DMS53 (cell line): Measurements from ENCODE around the gene SSH3.

Source experiments
- DNase-seq: peaks from one replicate; lab custom pipeline; 2025; lab: John Stamatoyannopoulos, UW

Gene SSH3

DNA sequence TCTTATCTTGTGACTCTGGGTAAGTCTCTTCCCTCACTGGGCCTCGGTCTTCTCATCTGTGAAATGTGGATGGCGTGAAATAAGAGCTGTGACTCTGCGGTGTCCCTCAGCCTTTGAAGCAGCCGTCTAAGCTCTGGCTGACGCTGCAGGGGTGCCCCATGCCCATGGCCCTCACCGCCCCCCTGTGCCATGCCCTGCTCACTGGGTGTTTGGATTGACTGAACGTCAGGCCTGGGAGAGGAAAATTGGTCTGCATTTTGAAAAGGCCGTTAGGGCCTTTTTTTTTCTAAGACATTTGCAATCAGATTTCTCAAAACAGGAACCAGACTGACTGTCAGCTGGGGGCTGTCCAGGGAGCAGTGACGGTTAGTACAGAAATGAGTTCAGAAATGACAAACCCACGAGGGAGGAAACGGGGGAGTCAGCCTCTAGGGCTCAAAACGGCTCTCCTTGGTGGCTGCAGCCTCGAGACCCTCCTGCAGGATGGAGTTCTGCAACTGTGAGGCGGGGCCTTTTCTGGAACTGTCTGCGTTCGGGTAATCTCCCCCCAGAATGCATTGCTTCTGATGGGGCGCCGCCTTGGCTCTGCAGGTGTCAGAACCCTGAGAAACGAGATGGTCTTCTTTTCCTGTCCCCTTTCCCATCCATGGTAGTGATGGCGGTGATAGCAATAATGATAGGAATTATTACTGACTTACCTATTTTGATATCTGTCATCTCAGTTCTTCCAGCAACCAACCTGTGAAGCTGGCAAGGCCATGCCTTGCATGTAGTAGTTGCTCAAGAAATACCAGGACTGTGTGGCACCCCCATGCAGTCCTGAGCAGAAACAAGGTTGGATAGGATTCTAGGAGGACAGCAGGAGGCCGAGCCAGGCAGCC, 35.0 kb upstream of the SSH3 start:
- no peak for DNase-seq

DNA sequence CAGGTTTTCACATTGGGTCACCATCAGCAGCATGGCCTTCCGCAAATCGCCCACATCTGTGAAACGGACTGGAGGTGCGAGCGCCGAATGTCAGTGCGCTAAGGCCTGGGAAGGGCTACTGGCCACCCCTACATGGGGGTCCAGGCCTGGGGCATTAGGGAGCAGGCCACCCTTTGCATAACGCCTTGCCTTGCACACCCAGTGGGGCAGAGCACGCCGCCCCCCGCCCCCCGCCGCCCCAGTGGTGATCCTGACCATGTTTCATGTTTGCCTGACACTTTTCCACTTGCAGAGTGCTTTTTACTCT, 34.4 kb upstream of the SSH3 start:
- no peak for DNase-seq

DNA sequence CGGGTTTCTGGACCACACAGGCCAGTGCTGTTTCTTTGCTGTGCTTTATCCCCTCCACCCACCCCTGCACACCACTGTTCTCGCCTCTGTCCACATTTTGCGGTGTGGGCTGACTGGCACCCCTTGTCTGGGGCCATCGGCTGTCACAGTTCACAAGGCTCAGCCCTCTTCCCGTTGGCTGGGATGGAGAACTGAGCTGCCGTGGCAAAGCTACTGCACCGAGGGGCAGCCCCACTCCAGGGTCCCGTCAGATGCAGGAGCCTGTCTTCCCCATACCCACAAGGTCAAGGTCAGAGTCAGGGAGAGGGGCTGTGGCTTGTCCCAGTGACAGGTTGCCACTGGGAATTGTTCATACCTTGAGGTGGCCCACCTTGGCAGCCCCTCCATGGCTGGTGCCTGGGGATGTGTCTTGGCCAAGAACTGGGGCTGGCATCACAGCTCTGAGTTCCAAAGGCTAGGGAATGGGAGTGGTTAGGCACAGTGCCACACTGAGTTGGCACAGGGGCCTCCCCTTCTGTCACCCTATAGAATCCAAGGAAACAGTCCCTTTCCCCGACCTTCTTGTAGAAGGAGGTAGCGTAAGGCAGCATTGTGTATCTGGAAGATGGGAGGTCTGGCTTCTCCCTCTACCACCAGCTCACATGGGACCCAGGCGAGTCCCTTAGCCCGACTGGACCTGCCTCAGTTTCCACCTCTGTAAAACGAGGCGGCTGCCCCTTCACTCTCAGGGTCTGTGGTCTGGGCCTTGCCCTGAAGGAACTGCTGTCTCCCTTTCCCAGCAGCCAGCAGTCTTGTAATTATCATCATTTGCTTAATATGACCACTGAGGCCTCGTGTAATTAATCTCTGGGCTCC, 33.7 kb upstream of the SSH3 start:
- no peak for DNase-seq

DNA sequence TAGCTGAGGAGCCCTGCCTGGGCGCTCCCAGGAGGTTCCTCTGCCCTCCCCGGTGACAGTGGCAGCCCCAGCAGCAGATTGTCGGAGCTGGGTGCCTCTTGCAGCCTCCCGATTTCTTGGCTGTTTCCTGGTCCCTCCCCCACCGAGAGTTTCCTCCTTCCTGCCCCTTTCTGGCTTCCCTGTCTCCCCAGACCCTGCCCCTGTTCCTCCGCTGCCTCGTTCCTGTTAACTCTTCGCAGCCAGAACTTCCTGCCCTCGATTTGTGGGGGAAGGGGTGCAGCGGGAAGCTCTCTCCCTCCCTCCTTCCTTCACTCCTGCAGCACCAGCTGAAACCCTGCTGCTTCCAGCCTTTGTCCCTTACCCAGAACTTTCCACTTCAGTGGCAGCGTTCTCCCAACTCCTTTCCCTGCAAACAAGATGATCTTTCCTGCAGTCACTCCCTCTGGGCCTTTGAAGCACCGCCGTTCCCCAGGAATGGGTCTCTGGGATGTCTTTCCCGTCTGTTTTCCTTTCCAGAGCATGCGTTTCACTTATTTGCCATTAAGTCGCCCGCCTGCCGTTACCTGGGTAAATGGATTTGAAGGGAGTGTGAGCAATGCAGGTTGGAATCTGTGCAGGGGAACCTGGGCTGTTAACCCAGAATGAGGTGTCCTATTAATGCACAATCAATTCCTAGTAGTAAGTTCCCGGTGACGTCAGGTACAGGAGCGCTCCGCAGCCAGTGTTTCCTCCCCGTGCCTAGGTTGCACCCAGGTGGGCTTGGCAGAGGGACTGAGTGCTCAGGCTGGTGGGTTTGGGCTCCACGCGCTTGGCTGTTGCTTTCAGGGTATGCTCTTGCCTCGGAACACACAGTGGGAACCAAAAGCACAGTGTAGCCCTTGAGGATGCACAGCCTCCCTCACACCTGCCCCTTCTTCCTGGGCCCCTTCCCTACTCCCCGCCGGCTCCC, 32.8 kb upstream of the SSH3 start:
- no peak for DNase-seq

DNA sequence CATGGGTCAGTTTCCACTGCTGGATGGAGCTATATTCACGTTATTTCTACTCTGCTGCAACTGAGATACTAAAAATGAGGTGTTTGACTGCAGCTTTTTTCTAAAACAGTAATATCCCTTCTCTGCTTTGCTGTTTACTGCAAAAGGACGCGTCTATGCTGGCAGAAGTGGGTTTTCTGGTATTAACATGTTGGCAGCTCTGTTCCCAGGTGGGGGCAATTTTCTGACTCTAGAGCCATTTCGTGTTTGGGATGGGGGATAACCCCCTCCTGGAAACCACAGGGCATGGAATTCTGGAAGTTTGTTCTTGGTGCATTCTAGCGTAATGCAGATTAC, 32.2 kb upstream of the SSH3 start:
- no peak for DNase-seq

DNA sequence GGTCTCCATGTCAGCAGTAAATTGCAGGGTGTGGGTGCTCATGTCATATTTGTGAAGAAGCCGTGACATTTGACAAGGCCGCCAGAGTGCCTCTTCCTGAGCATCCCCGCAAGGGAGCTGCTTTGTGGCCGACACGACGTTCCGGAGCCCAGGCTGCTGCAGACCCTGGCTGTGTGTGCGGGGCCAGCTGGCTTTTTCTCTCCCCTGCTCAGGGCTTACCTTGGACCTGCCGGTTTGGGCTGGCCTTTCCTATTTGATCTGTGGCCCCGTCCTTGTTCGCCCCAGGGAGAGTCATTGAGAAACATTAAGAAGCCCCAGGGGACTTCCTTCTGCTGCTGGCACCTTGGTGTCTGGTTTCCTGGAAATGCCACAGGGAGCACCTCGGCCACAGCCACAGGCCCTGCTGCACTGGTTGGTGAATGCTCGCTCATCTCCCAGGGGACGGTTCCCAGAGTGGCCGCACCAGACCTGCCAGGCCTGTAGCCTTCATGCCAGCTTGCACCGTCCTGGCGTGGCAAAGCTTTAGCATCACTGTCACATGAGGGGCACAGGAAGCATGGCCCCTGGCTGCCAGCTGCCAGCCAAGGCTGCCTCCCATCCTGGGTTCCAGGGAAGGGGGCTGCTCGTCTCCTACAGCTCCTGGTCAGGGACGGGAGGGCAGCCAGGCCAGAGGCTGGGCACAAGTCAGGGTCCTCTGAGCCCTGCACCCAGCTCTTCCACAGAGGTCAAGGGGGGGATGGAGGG, 31.6 kb upstream of the SSH3 start:
- DNase-seq = no peak

DNA sequence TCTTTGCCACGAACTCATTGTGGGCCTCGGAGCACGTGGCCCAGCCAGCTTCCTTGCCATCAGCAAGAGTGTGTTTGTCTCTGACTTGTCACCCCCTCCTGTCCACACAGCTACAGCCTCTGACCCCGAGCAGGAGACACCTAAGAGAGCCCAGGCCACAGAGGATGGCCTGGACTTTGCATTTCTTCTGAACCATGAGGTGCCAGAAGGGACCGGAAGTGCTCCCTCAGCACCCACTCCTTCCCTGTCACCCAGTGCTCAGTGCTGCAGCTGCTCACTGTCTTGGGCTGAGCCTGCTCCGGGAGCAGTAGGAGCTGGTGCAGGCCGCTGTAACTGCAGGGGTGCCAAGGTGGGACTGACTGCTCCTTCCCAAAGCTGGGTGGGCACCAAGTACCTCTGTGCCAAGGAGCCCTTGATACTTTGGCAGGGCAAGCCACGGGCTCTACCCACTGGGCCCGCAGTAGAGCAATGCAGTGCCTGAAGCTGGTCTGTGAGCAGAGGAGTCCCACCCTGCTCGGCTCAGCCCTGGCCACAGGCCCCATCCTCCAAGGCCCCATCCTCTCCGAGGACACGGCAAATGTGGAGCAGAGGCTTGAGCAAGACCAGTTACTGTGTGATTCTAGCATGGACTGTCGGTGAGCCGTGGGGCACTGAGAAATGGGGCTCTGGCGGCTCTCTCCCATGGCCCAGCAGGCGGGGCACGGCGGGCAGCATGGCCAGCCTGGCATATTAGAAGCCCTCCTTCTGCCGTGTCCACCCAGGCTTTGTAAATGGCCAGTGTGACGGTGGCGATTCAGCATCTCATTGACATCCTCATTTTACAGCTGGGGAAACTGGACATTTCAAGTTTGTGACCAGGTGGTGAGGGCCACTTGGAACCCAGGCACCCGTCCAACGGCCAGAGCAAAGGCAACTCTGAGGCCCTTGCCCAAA, 30.7 kb upstream of the SSH3 start:
- no peak for DNase-seq

DNA sequence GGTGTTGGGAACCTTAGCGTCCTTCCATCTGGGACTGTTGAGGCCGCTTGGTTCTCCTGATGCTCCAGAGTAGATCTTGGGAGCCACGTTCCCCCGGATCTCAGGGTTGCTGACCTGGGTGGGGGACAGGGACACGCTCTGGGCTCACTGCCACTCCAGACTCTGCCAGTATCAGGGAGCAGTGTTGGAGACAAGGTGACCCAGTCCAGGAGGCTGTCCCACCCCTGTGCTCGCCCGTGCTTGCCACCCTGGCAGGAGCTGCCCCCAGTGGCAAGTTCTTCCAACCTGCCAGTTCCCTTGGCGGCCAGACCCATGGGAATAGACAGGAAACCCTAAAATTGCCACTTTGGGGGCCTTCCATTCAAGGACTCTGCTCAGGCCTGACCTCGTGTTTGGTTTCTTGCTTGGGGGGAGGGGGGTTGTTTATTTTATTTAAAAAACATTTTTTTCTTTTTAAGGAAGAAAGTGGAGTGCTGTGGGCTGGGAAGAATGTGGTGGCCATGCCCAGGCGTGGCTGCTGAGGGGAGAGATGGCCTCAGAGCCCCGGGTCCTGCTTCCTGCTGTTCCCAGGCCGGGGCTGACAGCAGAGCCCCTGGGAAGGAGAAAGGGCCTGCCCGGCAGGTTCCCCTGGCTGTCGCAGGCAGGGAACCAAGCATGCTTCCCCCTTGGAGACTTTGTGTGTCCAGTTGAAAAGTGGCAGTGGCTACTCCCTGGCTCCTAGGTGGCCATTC, 29.9 kb upstream of the SSH3 start:
- no peak for DNase-seq

DNA sequence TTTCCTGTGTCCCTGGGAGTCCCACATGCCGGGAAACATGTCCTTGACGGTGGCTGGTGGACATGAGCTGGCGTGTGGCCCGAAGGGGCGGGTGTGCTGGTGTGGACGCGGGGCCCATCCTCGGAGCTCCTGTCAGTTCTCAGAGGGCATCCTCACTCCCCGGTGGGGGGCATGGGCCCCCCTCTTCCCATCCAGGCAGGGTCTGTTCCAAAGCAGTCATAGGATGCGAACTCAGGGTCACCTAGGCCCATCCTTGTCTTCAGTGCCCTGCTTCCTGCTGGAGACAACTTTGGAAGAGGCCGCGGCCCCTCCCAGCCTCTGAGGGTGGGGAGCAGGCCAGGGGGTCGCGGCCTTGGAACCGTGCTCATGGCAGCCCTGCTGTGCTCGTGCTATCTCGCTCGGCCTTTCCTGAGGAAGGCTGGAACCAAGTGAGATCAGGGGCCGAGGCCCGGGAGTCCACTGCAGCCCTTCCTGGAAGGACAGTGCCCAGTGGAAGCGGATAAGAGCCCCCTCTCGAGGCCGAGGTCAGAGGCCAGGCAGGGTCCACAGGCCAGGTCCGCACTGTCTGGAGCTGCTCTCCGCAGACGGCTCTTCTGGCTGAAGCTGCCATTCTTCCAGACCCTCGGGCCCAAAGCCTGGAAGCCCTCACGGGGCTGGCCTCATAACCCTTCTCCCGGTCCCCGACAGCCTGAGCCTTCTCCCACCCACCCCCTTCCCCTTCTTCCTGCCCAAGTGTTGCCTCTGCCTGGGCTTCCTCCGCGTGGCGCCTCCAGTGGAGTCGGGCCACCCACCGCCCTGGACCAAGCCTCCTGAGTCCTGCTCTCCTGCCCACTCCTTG, 28.3 kb upstream of the SSH3 start:
- DNase-seq = no peak

DNA sequence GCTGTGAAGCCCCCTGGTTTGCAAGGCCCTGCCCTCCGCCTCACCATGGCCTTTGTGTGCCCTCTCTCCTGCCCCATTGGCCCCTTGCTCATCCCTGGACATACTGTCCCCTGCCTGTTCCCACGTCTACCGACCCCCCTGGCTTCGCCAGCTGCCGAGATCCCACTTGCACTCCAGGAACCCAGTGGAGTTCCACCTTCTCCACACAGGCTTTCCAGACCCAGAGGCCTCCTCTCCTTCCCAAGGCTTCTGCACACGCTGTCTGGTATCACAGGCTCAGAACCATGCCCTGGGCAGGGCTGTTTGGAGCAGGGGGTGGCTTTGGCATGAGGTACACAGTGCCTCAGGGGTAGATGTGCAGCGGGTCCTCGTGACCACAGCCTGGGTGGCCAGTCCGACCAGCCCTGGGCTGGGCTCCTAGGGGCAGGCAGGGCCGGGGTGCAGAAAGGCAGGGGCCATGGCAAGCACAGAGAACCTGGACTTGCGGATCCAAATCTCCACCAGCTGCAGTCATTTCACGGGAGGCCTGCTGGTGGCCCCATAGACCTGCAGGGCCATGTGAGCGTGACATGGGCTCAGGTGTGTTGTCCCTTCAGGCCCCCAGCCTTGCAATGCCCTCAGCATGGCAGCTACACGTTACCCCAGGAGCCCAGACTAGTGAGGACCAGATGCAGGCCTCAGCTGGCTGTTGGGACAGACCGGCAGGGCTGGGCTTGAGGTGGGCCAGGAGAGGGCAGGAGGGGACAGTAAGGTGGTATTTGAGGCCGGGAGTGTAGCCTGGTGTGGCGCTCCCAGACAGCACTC, 27.5 kb upstream of the SSH3 start:
- no peak for DNase-seq

DNA sequence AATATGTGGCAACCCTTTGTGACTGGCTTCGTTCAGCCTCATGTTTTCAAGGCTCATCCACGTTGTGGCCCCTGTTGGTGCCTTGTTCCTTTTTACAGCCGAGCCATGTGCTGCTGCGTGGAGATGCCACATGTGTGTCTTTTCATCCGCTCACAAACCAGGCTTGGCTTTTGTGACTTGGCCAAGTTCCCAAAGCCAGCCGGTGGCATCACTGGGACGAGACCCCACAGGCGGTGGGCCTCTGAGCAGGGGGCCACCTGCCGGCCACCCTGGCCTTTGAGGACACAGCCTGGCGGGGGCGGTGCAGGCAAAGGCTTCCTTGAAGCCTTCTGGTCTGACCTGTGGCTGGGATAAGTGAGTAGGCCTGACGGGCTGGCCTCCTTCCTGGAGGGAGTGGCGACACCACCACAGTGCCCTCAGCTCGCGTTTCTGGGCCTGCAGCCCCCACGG, 26.5 kb upstream of the SSH3 start:
- DNase-seq = no peak

DNA sequence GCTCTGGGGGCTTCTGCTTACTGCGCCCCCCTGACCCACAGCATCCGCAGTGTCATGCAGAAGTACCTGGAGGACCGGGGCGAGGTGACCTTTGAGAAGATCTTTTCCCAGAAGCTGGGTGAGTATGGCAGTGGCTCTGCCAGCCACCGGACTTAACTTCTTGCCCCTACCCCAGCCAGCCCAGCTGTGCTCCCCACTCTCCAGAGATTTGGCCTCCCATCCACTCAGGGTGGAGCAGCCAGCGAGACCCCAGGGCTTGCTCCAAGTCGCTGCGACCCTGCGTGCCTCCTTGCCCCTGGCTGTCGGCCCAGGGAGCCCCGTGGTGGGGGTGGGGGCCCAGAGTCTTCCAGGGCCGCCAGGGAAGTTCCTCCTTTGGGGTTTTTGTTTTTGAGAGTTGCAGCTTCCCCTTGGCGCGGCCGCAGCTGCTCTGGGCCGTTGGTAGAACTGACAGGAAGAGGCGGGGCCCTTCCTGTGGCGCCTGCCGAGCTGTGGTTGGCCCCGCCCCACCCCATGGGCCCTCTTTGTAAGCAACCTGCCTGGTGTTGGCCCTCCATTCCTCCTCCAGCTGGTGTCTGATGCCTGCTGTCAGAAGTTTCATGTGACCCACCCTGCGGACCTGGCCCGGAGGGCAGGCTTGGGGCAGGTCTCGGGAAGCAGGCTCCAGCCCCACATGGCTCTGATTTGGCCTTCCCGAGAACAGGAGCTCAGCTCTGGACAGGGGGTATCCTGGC, 25.9 kb upstream of the SSH3 start:
- peak; percentile 37 for DNase-seq

DNA sequence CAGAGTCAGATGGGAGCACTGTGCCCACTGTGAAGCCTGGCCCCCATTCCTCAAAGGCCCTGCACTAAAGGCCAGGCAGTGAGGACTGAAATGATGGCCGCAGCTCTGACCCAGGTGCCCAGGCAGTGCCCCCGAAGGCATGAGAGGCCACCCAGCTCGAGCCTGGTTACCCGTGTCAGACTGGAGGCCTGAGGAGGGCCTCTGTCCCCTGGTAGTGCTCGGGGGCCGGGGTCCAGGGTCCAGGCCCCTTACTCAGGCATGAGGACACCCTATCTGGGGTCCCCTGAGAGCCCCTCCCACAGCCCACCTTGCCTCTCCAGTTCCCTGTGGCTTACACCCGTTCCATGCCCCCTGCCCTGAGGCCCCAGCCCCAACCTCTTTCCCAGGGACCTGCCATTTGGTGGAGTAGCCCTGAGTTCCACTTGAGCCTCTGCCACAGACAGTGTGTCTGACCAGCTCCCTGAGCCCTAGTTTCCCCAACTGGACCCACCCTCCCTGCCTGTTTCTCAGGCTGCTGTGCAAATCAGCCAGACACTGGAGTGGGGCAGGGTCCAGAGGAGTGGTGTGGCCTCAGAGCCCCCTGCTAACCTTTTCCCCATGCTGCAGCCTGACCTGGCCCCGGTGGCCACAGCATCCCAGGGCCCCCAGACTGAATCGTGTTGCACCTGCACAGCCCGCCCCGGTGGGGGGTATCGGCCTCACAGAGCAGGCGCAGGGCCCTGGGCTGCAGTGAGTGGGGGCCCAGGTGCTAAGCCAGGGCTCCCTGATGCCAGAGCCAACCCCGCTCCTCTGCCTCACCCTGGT, 25.0 kb upstream of the SSH3 start:
- no peak for DNase-seq

DNA sequence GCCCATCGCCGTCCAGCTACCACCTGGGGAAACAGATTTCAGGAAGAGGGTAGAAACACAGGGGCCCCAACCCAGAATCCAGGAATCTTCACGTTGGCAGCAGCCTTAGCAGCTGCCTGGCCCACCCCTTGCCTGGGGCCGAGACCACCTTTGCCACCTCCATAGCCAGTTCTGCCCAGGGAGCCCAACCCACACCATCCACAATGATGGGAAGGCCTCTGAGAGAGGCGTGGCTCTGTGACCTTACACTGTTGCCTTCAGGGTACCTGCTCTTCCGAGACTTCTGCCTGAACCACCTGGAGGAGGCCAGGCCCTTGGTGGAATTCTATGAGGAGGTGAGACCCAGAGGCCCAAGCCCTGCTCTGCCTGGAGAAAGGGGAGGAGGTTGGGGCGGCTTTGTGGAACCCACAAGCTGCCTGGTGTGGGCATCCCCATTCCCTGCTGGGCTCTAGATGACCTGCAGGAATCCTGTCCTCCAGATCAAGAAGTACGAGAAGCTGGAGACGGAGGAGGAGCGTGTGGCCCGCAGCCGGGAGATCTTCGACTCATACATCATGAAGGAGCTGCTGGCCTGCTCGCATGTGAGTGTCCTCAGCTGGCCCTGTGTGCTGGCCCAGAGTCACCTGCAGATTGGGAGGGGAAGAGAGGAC, 24.3 kb upstream of the SSH3 start:
- DNase-seq = no peak

DNA sequence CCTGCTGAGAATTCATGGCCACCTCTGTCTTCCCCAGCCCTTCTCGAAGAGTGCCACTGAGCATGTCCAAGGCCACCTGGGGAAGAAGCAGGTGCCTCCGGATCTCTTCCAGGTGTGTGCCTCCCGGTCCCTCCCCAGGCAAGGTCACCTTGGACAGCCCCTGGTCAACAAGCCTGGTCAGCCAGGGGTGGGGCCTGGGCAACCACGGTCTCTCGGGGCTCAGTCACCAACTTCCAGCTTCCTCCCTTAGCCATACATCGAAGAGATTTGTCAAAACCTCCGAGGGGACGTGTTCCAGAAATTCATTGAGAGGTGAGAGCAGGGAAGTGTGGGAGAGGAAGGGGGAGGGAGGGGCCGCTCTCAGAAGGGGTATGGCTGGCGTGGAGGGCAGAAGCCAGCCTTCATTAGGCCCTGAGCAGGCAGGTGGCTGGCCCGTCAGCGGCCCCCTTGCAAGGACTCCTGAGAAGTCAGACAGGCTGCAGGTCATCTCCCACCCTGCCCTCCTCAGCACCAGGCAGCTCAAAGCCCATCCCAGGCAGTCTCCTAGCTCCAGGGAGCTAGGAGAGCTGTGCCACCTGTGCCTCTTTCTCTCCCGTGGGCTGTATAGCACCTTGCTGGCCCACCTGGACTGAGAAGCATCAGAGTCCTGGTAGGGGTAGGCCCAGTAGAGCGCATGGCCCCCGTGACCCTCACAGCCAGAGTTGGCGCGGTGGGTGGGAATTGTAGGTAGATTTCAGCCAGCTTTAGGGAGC, 23.6 kb upstream of the SSH3 start:
- DNase-seq = no peak
